Uterus (tissue), 4 donors: ENCODE data around the gene SMARCA2. TPM values are rescaled to one million over a fixed set of nuclear protein-coding genes. Genes with fewer than 3 reads are reported as not detected.

Experiments
- DNase-seq, 2 donors: peaks; one replicate each; pipeline ENCODE4 v3.0.0-alpha.2; 2019 to 2020
- H3K27ac ChIP-seq, 2 donors: fragments of 200-600 bp; sonication (generic); 1 replicate in 1 of 2; 2 replicates in 1 of 2; pipeline ENCODE4 v1.5.1; 2016 to 2018
- H3K27me3 ChIP-seq, 2 donors: fragments of 200-600 bp; sonication (generic); one replicate each; pipeline ENCODE4 v1.5.1; 2018 to 2019; ENCODE audit warnings: control low read depth in 1 of 2
- H3K36me3 ChIP-seq, 2 donors: fragments of 200-600 bp; sonication (generic); one replicate each; pipeline ENCODE4 v1.5.1; 2019; ENCODE audit warnings: control low read depth in 1 of 2
- H3K4me1 ChIP-seq, 2 donors: fragments of 200-600 bp; sonication (generic); one replicate each; pipeline ENCODE4 v1.5.1; 2018 to 2019; ENCODE audit warnings: control low read depth in 1 of 2
- H3K4me3 ChIP-seq, 2 donors: fragments of 200-600 bp; sonication (generic); 1 replicate in 1 of 2; 2 replicates in 1 of 2; pipeline ENCODE4 v1.5.1; 2018 to 2019; ENCODE audit warnings: mild to moderate bottlenecking in 1 of 2
- H3K9me3 ChIP-seq, 2 donors: fragments of 200-600 bp; sonication (generic); one replicate each; pipeline ENCODE4 v1.5.1; 2019; ENCODE audit warnings: control low read depth in 1 of 2
- CTCF ChIP-seq, 4 experiments: fragments of 200-600 bp in 2 of 4; fragments of 450-650 bp in 2 of 4; sonication (generic) in 2 of 4; IDR thresholded peaks; one replicate each; pipeline ENCODE4 v1.5.1; 2016 to 2019; ENCODE audit warnings: antibody characterized with exemption in 4 of 4, mild to moderate bottlenecking in 2 of 4, moderate library complexity in 1 of 4
- POLR2A ChIP-seq, 2 donors: fragments of 450-650 bp; IDR thresholded peaks; one replicate each; pipeline ENCODE4 v1.6.1; 2016; ENCODE audit warnings: antibody characterized with exemption in 2 of 2, mild to moderate bottlenecking in 1 of 2, moderate library complexity in 1 of 2
- intact Hi-C: fragments of 100-400 bp; cut with DNase I; formaldehyde crosslinking; loops from one replicate; pipeline ENCODE4 v1.15.1; 2023; ENCODE audit warnings: low total_unique reads
- total RNA-seq, 4 donors: library from RNA; depleted of rRNA in 3 of 4; stranded (reverse); fragments of >200 nt in 3 of 4; gene quantifications; one replicate each; pipeline versions ENCODE4 v1.1.0 to v1.2.4, GENCODE V29; 2014 to 2023
- donor health status: DM: yes; HTN: yes; CAD: no.

The SMARCA2 gene
- total RNA-seq, 4 donors from 2014 or later, result 51.7 to 251 (median 214) TPM

GRCh38 chr9:2234371-2234893, 219.3 kb downstream of the SMARCA2 start:
- no peak for TF ChIP-seq POLR2A (IDR thresholded peaks at IDR 0.05)
- TF ChIP-seq CTCF (IDR thresholded peaks at IDR 0.05), result no peak
- Histone ChIP-seq H3K27ac (peak overlapping the region in 1 of 2 donors; percentile 28), H3K4me3 (no peak overlapping the region), H3K27me3 (no peaks in the 10 kb centered on the region), H3K36me3 (no peaks in the 10 kb centered on the region), H3K4me1 (no peaks in the 10 kb centered on the region), H3K9me3 (no peaks in the 10 kb centered on the region)
- intact Hi-C loops, result no loop called here
- peak; percentile 31 to 39 for DNase-seq

GRCh38 chr9:2235623-2236022, 220.5 kb downstream of the SMARCA2 start:
- intact Hi-C loops, result no loop called here
- H3K4me1 ChIP-seq, result no peaks in the 10 kb centered on the region

GRCh38 chr9:2236850-2237249, 221.7 kb downstream of the SMARCA2 start:
- no peak overlapping the region for H3K4me3 ChIP-seq
- H3K4me1 ChIP-seq, result no peaks in the 10 kb centered on the region
- TF ChIP-seq POLR2A (IDR thresholded peaks at IDR 0.05) (no peak), CTCF (IDR thresholded peaks at IDR 0.05) (no peak)
- no peak for DNase-seq
- peaks cover 0 to 2% of the 10 kb centered on the region in 2 donors for H3K27me3 ChIP-seq
- no peaks in the 10 kb centered on the region for H3K9me3 ChIP-seq
- no peak overlapping the region for H3K27ac ChIP-seq
- no peaks in the 10 kb centered on the region for H3K36me3 ChIP-seq
- intact Hi-C loops, result no loop called here

More at GRCh38 chr9:2235623-2236022, 220.5 kb downstream of the SMARCA2 start:
- H3K36me3 ChIP-seq, result no peaks in the 10 kb centered on the region
- TF ChIP-seq POLR2A (IDR thresholded peaks at IDR 0.05), result no peak
- no peak for TF ChIP-seq CTCF (IDR thresholded peaks at IDR 0.05)
- no peak for DNase-seq
- H3K27ac ChIP-seq, result no peak overlapping the region
- no peak overlapping the region for H3K4me3 ChIP-seq
- H3K27me3 ChIP-seq, result no peaks in the 10 kb centered on the region
- H3K9me3 ChIP-seq, result no peaks in the 10 kb centered on the region

GRCh38 chr9:2241461-2241835, 226.3 kb downstream of the SMARCA2 start:
- Histone ChIP-seq H3K4me1 (no peaks in the 10 kb centered on the region), H3K27ac (peak overlapping the region; percentile 63 to 71), H3K9me3 (no peaks in the 10 kb centered on the region), H3K4me3 (peak overlapping the region; percentile 45 to 48), H3K36me3 (no peaks in the 10 kb centered on the region), H3K27me3 (peaks cover 0 to 2% of the 10 kb centered on the region in 2 donors)
- DNase-seq, result peak; percentile 51 to 61
- TF ChIP-seq CTCF (IDR thresholded peaks at IDR 0.05), result peak in 1 of 4 experiments; percentile 26
- no peak for TF ChIP-seq POLR2A (IDR thresholded peaks at IDR 0.05)
- intact Hi-C loops, result no loop called here

- Histone ChIP-seq H3K9me3 (no peaks in the 10 kb centered on the region), H3K4me1 (no peaks in the 10 kb centered on the region), H3K36me3 (no peaks in the 10 kb centered on the region), H3K4me3 (peak overlapping the region; percentile 45 to 48), H3K27me3 (peaks cover 0 to 2% of the 10 kb centered on the region in 2 donors), H3K27ac (peak overlapping the region; percentile 63 to 71)
- TF ChIP-seq CTCF (IDR thresholded peaks at IDR 0.05) (peak in 1 of 4 experiments; percentile 50), POLR2A (IDR thresholded peaks at IDR 0.05) (peak; percentile 23 to 79)
- DNase-seq, result peak; percentile 79 to 89
- intact Hi-C loops, result no loop called here
Measured at GRCh38 chr9:2241836-2242741, 226.9 kb downstream of the SMARCA2 start.
